IPS-18c (cell line): ENCODE results near the gene SLC39A2.
"Not testable (repeated sequence)": the region's sequence is repeated elsewhere in the genome, so short reads cannot be mapped to it uniquely, and the experiment has no call there.

Experiments
- H3K4me3 ChIP-seq: 2 replicates; pipeline ENCODE4 v1.7.0; 2013; ENCODE audit warnings: low read depth, mild to moderate bottlenecking, low read length, moderate library complexity; ENCODE audit not compliant: insufficient read depth
- H3K9me3 ChIP-seq: one replicate; pipeline ENCODE4 v1.6.1; 2013; ENCODE audit warnings: mild to moderate bottlenecking, low read length, moderate library complexity; ENCODE audit not compliant: control insufficient read depth, insufficient read depth

Gene SLC39A2

GRCh38 chr14:20988717-20989470 lies 10.2 kb upstream of the SLC39A2 start:
- Histone ChIP-seq H3K9me3 (no peaks in the 10 kb centered on the region), H3K4me3 (peak overlapping the region; percentile 9; the same call in 1 of the 2 replicates)

- Histone ChIP-seq H3K9me3 (no peaks in the 10 kb centered on the region), H3K4me3 (no peak overlapping the region)
Measured at GRCh38 chr14:20989471-20989786, 9.7 kb upstream of the SLC39A2 start.

DNA sequence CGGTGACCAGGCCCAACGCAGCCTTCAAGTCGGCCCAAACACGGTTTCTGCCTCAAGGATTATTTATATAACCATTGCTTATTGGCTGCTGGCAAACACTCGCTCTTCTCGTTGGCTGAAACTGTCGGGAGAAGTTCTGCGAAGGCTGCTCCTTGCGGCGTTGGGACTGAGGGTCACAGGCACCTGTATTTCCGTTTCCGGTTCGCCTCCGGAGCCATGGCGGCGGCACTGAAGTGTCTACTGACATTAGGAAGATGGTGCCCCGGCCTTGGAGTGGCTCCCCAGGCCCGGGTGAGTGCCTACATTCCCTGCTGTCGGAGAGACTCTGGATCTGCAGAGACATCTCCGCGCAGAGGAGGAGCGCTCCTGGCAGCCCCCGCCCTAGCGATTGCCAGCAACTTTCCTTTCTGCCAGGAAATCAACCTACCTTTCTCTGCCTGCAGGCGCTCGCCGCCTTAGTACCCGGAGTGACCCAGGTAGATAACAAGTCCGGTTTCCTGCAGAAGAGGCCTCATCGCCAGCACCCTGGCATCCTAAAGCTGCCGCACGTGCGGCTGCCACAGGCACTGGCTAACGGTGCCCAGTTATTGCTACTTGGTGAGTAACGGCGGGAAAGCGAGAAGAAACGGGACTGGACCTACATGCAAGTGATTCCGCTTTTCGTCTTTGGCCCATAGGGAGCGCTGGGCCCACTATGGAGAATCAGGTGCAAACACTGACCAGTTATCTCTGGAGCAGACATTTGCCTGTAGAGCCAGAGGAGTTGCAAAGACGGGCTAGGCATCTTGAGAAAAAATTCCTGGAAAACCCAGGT lies 9.1 kb upstream of the SLC39A2 start, which contains the start of gene METTL17:
Gene METTL17, plus strand, starts transcription at position 194 of the 814 bp plus-strand sequence. Its CDS starts 23 bp downstream, at position 217.
- Histone ChIP-seq H3K9me3 (no peaks in the 10 kb centered on the region), H3K4me3 (peak within 1 kb of the TSS; percentile 95)

DNA sequence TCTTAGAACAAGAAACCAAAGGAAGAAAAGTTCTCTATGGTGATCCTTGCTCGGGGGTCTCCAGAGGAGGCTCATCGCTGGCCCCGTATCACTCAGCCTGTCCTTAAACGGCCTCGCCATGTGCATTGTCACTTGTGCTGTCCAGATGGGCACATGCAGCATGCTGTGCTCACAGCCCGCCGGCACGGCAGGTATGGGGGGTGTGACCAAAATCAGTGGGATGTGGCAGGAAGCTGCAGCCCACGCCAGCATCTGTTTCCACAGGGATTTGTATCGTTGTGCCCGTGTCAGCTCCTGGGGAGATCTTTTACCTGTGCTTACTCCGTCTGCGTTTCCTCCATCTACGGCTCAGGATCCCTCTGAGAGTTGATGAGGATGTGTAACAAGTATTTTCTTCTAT lies 2.6 kb upstream of the SLC39A2 start:
- Histone ChIP-seq H3K9me3 (no peaks in the 10 kb centered on the region), H3K4me3 (no peak overlapping the region)

DNA sequence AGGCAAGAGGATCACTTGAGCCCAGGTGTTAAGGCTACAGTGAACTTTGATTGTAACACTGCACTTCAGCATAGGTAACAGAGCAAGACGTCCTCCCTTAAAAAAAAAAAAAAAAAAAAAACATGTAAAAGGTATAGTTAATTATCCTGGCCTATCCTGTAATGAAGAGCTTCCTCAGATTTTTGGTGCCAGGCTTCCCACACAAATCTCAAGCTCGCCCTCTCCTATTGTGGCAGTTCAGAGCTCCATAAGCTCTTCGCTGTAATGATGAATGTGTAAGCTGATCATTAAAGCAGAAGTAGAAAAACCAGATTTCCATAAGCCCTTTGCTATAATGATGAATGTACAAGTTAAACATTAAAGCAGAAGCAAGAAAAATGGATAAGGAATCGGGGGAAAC lies 2.0 kb upstream of the SLC39A2 start:
- Histone ChIP-seq H3K4me3 (no peak overlapping the region), H3K9me3 (no peaks in the 10 kb centered on the region)

DNA sequence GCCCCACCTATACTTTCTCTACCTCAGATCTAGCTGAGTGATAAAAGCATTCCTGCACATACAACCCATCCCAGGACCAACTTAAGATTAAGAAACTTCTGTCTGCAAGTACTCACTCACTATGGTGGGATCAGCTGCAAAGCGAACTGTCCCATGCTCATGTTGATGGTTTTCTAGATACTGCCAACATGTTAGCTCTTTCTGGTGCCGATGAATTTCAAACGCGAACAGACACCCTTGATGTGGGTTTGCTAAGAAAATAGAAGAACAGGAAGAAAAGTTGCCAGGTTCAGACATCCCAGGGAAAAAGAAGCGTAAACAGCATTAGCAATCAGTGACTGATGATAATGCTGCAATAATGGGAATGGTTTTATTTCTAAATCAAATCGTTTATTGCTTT lies 1.5 kb upstream of the SLC39A2 start:
- Histone ChIP-seq H3K4me3 (no peak overlapping the region), H3K9me3 (no peaks in the 10 kb centered on the region)

DNA sequence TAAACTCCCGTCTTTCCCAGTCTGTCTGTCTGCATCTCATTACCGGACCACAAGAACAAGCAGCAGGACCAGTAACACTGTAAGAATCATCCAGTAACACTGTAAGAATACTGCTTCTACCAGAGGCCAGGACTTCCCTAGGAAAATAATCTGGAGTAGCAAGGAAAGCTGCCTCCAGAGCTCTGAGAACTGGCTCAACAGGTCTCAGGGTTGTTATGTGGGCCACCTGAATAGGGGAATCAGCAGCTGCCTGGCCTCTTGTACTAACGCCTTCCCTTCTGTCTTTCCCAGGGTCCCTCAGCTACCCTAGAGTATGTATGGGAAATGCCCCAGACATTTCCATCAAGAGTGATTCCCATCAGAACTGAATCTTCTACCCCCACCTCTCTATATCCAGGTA lies 954 bp upstream of the SLC39A2 start:
- Histone ChIP-seq H3K9me3 (no peaks in the 10 kb centered on the region), H3K4me3 (no peak overlapping the region)

- no peaks in the 10 kb centered on the region for H3K9me3 ChIP-seq
- H3K4me3 ChIP-seq, result no peak overlapping the region
Measured at GRCh38 chr14:20999591-20999990, 498 bp downstream of the SLC39A2 start.

DNA sequence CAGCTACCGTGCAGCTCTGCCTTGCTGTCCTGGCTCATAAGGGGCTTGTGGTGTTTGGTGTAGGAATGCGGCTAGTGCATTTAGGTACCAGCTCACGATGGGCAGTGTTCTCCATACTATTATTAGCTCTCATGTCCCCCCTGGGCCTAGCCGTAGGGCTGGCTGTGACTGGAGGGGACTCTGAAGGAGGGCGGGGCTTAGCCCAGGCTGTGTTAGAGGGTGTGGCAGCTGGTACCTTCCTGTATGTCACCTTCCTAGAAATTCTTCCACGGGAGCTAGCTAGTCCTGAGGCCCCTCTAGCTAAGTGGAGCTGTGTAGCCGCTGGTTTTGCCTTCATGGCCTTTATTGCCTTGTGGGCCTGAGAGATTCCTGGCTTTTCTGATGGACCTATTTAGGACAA lies 2.1 kb downstream of the SLC39A2 start:
- Histone ChIP-seq H3K9me3 (no peaks in the 10 kb centered on the region), H3K4me3 (no peak overlapping the region)

DNA sequence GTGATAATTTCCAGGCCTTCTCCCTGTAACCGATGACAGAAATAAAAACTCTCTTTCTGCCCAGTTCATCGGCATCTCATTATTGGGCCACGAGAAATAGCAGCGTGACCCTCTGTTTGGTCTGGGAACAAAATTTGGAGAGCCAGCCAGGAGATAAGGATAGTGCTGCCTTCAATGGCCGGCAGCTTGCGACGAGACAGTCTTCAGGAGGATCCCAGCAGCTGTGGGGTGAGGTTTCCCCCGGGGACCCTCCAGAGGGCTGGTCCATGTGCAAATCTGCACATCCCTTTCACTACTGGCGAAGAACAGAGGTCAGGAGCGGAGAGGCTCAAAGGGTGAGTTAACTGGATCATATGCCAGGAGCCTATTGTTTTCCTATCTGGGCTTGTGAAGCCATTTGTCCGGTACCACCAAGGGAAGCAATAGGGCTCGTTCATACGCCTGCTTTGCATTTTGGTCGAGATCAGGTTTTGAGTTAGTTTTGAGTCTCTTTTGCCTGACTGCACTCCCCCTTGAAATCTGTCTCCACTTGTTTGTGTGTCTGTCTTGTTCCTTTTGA lies 4.8 kb downstream of the SLC39A2 start:
- Histone ChIP-seq H3K9me3 (no peaks in the 10 kb centered on the region), H3K4me3 (no peak overlapping the region)

- H3K9me3 ChIP-seq, H3K4me3 ChIP-seq: not testable (repeated sequence)
Measured at GRCh38 chr14:21009721-21010120, 10.6 kb downstream of the SLC39A2 start.

GRCh38 chr14:21011136-21011535 lies 12.0 kb downstream of the SLC39A2 start:
- H3K9me3 ChIP-seq, result no peaks in the 10 kb centered on the region
- H3K4me3 ChIP-seq, result no peak overlapping the region

DNA sequence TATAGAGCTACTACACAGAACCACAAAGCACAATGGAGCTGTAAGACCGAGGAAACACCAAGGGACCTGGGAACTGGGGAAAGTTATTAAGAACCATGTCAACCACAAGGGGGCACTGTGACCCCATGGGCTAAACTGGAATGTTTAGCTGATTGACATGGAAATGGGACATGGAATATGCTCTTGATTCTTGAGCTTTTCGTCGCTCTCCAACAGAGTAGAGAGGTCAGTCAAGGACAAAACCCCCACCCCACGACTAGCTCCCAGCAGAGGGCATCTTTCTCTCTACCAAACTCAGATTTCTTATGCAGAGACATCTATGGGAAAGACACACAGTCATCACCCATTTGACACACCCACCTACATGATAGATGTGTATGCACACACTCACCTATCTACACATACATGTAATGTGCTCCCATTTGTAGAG lies 15.7 kb downstream of the SLC39A2 start:
- Histone ChIP-seq H3K4me3 (no peak overlapping the region), H3K9me3 (no peaks in the 10 kb centered on the region)

- no peak overlapping the region for H3K4me3 ChIP-seq
- H3K9me3 ChIP-seq, result no peaks in the 10 kb centered on the region
Measured at GRCh38 chr14:21015312-21015711, 16.2 kb downstream of the SLC39A2 start.

- Histone ChIP-seq H3K4me3 (no peak overlapping the region), H3K9me3 (no peaks in the 10 kb centered on the region)
Measured at GRCh38 chr14:21016413-21017190, 17.5 kb downstream of the SLC39A2 start.

GRCh38 chr14:21017528-21018245 lies 18.6 kb downstream of the SLC39A2 start:
- Histone ChIP-seq H3K9me3 (no peaks in the 10 kb centered on the region), H3K4me3 (no peak overlapping the region)

DNA sequence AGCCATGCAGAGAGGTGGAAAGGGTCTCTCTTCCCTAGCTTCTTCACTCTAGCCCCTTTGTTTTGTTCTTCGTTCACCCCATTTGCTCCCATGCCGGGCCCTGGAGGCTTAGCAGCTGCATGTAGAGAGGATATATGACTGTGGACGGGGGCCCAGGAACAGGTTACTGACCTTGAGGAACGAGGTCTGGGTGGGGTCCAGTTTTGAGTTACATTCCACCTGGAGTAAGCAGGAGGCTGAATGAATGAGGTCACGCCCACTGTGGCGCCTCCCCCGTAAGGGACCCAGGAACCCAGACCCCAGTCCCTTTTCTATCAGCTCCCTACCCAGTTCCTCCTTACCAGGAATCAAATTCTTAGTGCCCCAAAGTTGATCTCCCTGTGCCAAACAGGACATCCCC lies 19.2 kb downstream of the SLC39A2 start:
- no peaks in the 10 kb centered on the region for H3K9me3 ChIP-seq

More for the DNA sequence above, 19.2 kb downstream of the SLC39A2 start:
- H3K4me3 ChIP-seq, result no peak overlapping the region
